Amniotic epithelial cell (primary cell): Measurements from ENCODE around the gene CGB2.
"Not testable (repeated sequence)": the region's sequence is repeated elsewhere in the genome, so short reads cannot be mapped to it uniquely, and the experiment has no call there.

ENCODE experiments used
- DNase-seq: peaks from one replicate; pipeline ENCODE4 v3.0.0-alpha.2; 2010; ENCODE audit warnings: low read depth

Gene CGB2

GRCh38 chr19:49031642-49032301 is at the start of gene CGB2:
CGB2 (plus strand) TSS chr19:49031890; CDS start chr19:49032096, 206 bp downstream.
- DNase-seq = not testable (repeated sequence)

- DNase-seq = no peak
These were observed 49.4 kb upstream of the CGB2 start for GRCh38 chr19:48982280-48982679.

GRCh38 chr19:48985711-48986110 is 46.0 kb upstream of the CGB2 start:
- no peak for DNase-seq

GRCh38 chr19:48986211-48986610 is 45.5 kb upstream of the CGB2 start:
- DNase-seq = no peak

GRCh38 chr19:48987323-48987722 is 44.4 kb upstream of the CGB2 start:
- DNase-seq = no peak

GRCh38 chr19:48988286-48988685 is 43.4 kb upstream of the CGB2 start:
- no peak for DNase-seq

- DNase-seq = no peak
These were observed 42.8 kb upstream of the CGB2 start for GRCh38 chr19:48988860-48989259.

GRCh38 chr19:48989701-48990291 is 41.9 kb upstream of the CGB2 start:
- no peak for DNase-seq

GRCh38 chr19:48990400-48990799 is 41.3 kb upstream of the CGB2 start:
- no peak for DNase-seq

- no peak for DNase-seq
These were observed 40.6 kb upstream of the CGB2 start for GRCh38 chr19:48991011-48991609.

GRCh38 chr19:48991873-48992580 is 39.7 kb upstream of the CGB2 start:
- peak; percentile 82 for DNase-seq

- DNase-seq = no peak
These were observed 39.0 kb upstream of the CGB2 start for GRCh38 chr19:48992581-48993174.

- peak; percentile 99 for DNase-seq
These were observed 38.3 kb upstream of the CGB2 start, which contains the start of the genes GYS1 and RUVBL2 for GRCh38 chr19:48993175-48994034. GYS1 (minus strand) TSS chr19:48993309; CDS start chr19:48993112, 197 bp downstream. RUVBL2 (plus strand) TSS chr19:48993887; CDS start chr19:48993912, 25 bp downstream.

- no peak for DNase-seq
These were observed 37.7 kb upstream of the CGB2 start for GRCh38 chr19:48994035-48994386.

GRCh38 chr19:48997972-48998371 is 33.7 kb upstream of the CGB2 start:
- DNase-seq = peak; percentile 70

- DNase-seq = peak; percentile 63
These were observed 32.0 kb upstream of the CGB2 start for GRCh38 chr19:48999481-49000325.

GRCh38 chr19:49004133-49004532 is 27.6 kb upstream of the CGB2 start:
- DNase-seq = no peak

- no peak for DNase-seq
These were observed 26.6 kb upstream of the CGB2 start for GRCh38 chr19:49004964-49005614.

GRCh38 chr19:49006905-49007304 is 24.8 kb upstream of the CGB2 start:
- no peak for DNase-seq

- DNase-seq = no peak
These were observed 21.9 kb upstream of the CGB2 start for GRCh38 chr19:49009828-49010227.
